Measurements from ENCODE around the gene TMEM184A. TPM values are rescaled to one million over a fixed set of nuclear protein-coding genes. Genes with fewer than 3 reads are reported as not detected.
A peak's percentile ranks its signal among the peaks of the same experiment; 100 is the strongest.

TMEM184A gene
- total and polyA plus RNA-seq, 2 of the 8 experiments (the other 6 are each of a cell fraction or from before 2014, with no cell fraction given) = 1.8 to 2.1 TPM

- Histone ChIP-seq H3K79me1 (ENCODE audit: low read depth, low read length) (peaks cover 17% of the 10 kb centered on the region), H2BK120ac (replicated peaks; ENCODE audit: low read depth, low read length) (no peak overlapping the region), H3K23ac (ENCODE audit: insufficient read length) (no peak overlapping the region), H3K14ac (ENCODE audit: insufficient read length) (no peak overlapping the region), H3K23me2 (ENCODE audit: low read depth, low read length) (peaks cover 6% of the 10 kb centered on the region; the same call in 1 of the 2 replicates), H2BK15ac (ENCODE audit: low read length) (no peak overlapping the region), H3K9me3 (ENCODE audit: insufficient read depth in 2 of 2, low read depth in 1 of 2, low read length in 1 of 2) (no peaks in the 10 kb centered on the region), H2BK5ac (ENCODE audit: low read depth, low read length) (no peak overlapping the region), H3K4me3 (ENCODE audit: extremely low read depth in 1 of 4, insufficient read depth in 2 of 4, low read depth in 3 of 4, low read length in 4 of 4) (peak overlapping the region; percentile 17 to 66 (median 37); a peak in 5 of 8 replicates), H3K56ac (replicated peaks; ENCODE audit: insufficient read length, low read depth, low read length) (no peak overlapping the region), H4K8ac (ENCODE audit: extremely low read depth, insufficient read depth, low read length) (no peak overlapping the region), H4K91ac (replicated peaks; ENCODE audit: insufficient read length, low read length) (no peak overlapping the region), H3K4me1 (replicated peaks in 1 of 4; ENCODE audit: control insufficient read depth in 3 of 4, insufficient read depth in 4 of 4, low read length in 3 of 4) (peaks cover 4 to 27% (median 18%) of the 10 kb centered on the region in 4 experiments), H2AK5ac (ENCODE audit: low read depth, low read length) (no peak overlapping the region), H3K79me2 (ENCODE audit: control insufficient read depth in 1 of 2, insufficient read depth in 2 of 2, low read length in 2 of 2) (peaks cover 0 to 46% of the 10 kb centered on the region in 2 experiments; a peak in 3 of 4 replicates), H2BK20ac (ENCODE audit: low read length) (no peak overlapping the region), H3K27me3 (replicated peaks in 1 of 4; ENCODE audit: control insufficient read depth in 3 of 4, extremely low read depth in 1 of 4, insufficient read depth in 3 of 4, low read length in 3 of 4) (no peaks in the 10 kb centered on the region; a peak in 2 of 7 replicates), H3K27ac (ENCODE audit: low read depth, low read length) (no peak overlapping the region), H4K5ac (ENCODE audit: insufficient read length, low read depth, low read length) (no peak overlapping the region), H2AFZ (ENCODE audit: low read length) (no peak overlapping the region), H3K4me2 (ENCODE audit: insufficient read depth in 1 of 2, low read depth in 2 of 2, low read length in 2 of 2) (peak overlapping the region; percentile 80 to 83), H2BK12ac (ENCODE audit: low read depth, low read length) (no peak overlapping the region), H3K4ac (replicated peaks; ENCODE audit: insufficient read length, low read depth, low read length) (no peak overlapping the region), H4K20me1 (replicated peaks in 1 of 2; ENCODE audit: control insufficient read depth in 1 of 2, insufficient read depth in 2 of 2, low read length in 2 of 2) (peaks cover 6 to 14% of the 10 kb centered on the region in 2 experiments), H3K18ac (ENCODE audit: extremely low read depth, low read length) (no peak overlapping the region; the same call in 1 of the 2 replicates), H3K9ac (replicated peaks in 1 of 4; ENCODE audit: extremely low read depth in 1 of 4, low read depth in 3 of 4, low read length in 3 of 4) (peak overlapping the region in 1 of 4 experiments; percentile 76; a peak in 2 of 7 replicates), H3K36me3 (ENCODE audit: control insufficient read depth in 2 of 4, insufficient read depth in 4 of 4, low read length in 3 of 4) (no peaks in the 10 kb centered on the region)
- DNase-seq (ENCODE audit: low read depth in 1 of 2, low spot score in 2 of 2) = no peak
- POLR2A ChIA-PET (ENCODE audit: partially characterized antibody) = no interaction called here
- CTCF ChIA-PET (ENCODE audit: partially characterized antibody) = no interaction called here
- WGBS, 2 experiments (ENCODE audit: extremely low coverage in 1 of 2, insufficient coverage in 1 of 2, insufficient read length in 1 of 2, insufficient replicate concordance in 2 of 2, low coverage in 1 of 2, low lambda C conversion rate in 2 of 2, missing lambda C conversion rate in 1 of 2) = no CpG with 5 or more reads among the region's 45 CpGs
- no peak for FAIRE-seq
- TF ChIP-seq TBP (IDR thresholded peaks at IDR 0.05; ENCODE audit: low read depth, low read length) (no peak), E2F6 (IDR thresholded peaks at IDR 0.05) (0 out of 2 replicates have a peak, but pooled peaks have one; percentile 11), KDM4A (IDR thresholded peaks at IDR 0.05; ENCODE audit: low read depth, low read length, severe bottlenecking) (peak; percentile 43), YY1 (IDR thresholded peaks at IDR 0.05; ENCODE audit: low read depth, low read length) (no peak)
Measured at GRCh38 chr7:1530946-1531262, 25.1 kb downstream of the TMEM184A start.
